Ishikawa (cell line): ENCODE results near the gene MAP2K3.

Source experiments
- CEBPB ChIP-seq: IDR thresholded peaks from 2 replicates; pipeline ENCODE4 v1.6.1; 2012
- CREB1 ChIP-seq: IDR thresholded peaks from 2 replicates; pipeline ENCODE4 v1.6.1; 2012; ENCODE audit warnings: low read depth
- EGR1 ChIP-seq: IDR thresholded peaks from 2 replicates; pipeline ENCODE4 v1.6.1; 2012
- EP300 ChIP-seq: IDR thresholded peaks from 2 replicates; pipeline ENCODE4 v1.6.1; 2012; ENCODE audit warnings: borderline replicate concordance
- FOXM1 ChIP-seq: IDR thresholded peaks from 2 replicates; pipeline ENCODE4 v1.6.1; 2012; ENCODE audit warnings: low read depth, borderline replicate concordance
- MAX ChIP-seq: IDR thresholded peaks from 2 replicates; pipeline ENCODE4 v1.6.1; 2012
- NFIC ChIP-seq: IDR thresholded peaks from 2 replicates; pipeline ENCODE4 v1.6.1; 2012
- RAD21 ChIP-seq: IDR thresholded peaks from 2 replicates; pipeline ENCODE4 v1.6.1; 2012; ENCODE audit warnings: low read depth
- TAF1 ChIP-seq: IDR thresholded peaks from 2 replicates; pipeline ENCODE4 v1.6.1; 2012; ENCODE audit warnings: low read depth, mild to moderate bottlenecking
- TCF12 ChIP-seq: IDR thresholded peaks from 2 replicates; pipeline ENCODE4 v1.6.1; 2012; ENCODE audit warnings: low read depth
- TEAD4 ChIP-seq: IDR thresholded peaks from 2 replicates; pipeline ENCODE4 v1.6.1; 2012
- YY1 ChIP-seq: IDR thresholded peaks from 2 replicates; pipeline ENCODE4 v1.6.1; 2012; ENCODE audit warnings: low read depth
- ZBTB7A ChIP-seq: IDR thresholded peaks from 2 replicates; pipeline ENCODE4 v1.6.1; 2012; ENCODE audit warnings: low read depth
- TF ChIP-seq, protein P1 (sequence below): IDR thresholded peaks from 2 replicates; pipeline ENCODE4 v1.6.1; 2012; ENCODE audit warnings: low read depth, mild to moderate bottlenecking
- TF ChIP-seq, protein P2 (sequence below): IDR thresholded peaks from 2 replicates; pipeline ENCODE4 v1.6.1; 2012

The MAP2K3 gene

DNA sequence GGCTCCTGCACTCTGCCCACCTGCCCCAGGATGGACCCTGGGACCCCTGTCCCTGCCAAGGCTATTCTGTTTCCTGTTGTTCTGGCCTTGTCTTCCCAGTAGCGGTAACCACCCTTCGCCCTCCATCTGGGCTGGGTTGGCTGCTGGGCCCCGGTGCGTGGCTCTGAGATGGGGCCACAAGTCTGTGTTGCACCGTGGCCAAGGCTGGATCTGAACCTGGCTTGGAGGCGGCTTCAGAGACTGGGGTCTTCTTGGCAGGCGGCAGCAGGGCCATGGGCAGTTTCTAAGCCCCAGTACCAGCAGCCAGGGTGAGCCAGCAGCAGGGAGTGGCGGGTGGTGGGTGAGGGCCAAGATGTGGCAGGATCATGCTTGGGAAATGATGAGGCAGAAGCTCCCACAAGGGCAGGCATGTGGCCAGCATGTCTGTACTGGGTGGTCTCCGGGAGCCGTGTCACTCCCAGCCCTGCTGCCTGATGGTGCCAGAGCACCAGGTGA, 12.6 kb downstream of the MAP2K3 start:
- no peak for TF ChIP-seq CEBPB
- TF ChIP-seq, protein P1, sequence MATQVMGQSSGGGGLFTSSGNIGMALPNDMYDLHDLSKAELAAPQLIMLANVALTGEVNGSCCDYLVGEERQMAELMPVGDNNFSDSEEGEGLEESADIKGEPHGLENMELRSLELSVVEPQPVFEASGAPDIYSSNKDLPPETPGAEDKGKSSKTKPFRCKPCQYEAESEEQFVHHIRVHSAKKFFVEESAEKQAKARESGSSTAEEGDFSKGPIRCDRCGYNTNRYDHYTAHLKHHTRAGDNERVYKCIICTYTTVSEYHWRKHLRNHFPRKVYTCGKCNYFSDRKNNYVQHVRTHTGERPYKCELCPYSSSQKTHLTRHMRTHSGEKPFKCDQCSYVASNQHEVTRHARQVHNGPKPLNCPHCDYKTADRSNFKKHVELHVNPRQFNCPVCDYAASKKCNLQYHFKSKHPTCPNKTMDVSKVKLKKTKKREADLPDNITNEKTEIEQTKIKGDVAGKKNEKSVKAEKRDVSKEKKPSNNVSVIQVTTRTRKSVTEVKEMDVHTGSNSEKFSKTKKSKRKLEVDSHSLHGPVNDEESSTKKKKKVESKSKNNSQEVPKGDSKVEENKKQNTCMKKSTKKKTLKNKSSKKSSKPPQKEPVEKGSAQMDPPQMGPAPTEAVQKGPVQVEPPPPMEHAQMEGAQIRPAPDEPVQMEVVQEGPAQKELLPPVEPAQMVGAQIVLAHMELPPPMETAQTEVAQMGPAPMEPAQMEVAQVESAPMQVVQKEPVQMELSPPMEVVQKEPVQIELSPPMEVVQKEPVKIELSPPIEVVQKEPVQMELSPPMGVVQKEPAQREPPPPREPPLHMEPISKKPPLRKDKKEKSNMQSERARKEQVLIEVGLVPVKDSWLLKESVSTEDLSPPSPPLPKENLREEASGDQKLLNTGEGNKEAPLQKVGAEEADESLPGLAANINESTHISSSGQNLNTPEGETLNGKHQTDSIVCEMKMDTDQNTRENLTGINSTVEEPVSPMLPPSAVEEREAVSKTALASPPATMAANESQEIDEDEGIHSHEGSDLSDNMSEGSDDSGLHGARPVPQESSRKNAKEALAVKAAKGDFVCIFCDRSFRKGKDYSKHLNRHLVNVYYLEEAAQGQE: no peak
- no peak for TF ChIP-seq EP300

DNA sequence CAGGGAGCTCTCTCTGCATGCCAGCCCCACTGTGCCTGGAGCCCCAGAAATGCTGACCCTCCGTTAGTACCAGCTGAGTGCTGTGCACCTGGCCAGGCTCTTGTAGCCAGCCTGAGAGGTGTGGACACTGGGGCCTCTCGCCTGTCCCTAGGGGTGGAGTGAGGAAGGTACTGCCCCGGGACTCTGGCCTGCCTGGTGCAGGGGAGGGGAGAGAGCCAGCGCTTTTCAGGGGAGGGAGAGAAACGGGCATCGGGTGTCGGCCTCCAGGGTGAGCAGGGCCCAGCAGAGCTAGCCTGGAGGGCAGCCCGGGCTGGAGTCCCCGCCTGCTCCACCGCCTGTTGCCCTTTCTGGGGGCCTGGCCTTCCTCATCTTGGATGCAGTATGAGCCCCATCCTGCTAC, 13.1 kb downstream of the MAP2K3 start:
- TF ChIP-seq TAF1 (no peak), TCF12 (no peak), CREB1 (no peak), FOXM1 (no peak), TEAD4 (no peak), EGR1 (no peak), RAD21 (no peak), CEBPB (no peak)
- TF ChIP-seq, protein P1: no peak

- TF ChIP-seq NFIC (no peak), CEBPB (no peak), TAF1 (no peak), MAX (no peak)
Observed at GRCh38 chr17:21298056-21298982, 13.8 kb downstream of the MAP2K3 start.

DNA sequence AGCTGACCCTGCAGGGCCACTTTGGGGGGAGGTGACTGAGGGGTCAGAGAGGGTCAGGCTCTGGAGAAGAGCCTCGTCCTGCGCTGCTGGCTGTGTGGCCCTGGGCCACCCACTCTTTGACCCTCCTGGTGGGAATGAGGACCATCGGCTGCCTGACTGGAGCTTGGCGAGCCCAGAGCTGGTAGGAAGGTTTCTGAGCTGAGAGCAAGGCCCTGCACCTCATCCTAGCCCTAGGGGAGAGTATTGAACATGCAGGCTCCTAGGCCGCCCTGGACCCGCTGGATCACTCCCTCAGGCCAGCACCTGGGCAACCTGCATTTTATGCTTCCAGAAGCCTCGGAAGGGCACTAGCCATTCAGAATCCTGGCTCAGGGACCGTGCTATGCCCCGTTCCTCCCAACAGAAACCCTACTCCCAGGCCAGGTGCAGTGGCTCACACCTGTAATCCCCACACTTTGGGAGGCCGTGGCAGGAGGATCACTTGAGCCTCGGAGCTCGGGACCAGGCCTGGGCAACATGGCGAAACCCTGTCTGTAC, 14.5 kb downstream of the MAP2K3 start:
- TF ChIP-seq ZBTB7A: no peak

DNA sequence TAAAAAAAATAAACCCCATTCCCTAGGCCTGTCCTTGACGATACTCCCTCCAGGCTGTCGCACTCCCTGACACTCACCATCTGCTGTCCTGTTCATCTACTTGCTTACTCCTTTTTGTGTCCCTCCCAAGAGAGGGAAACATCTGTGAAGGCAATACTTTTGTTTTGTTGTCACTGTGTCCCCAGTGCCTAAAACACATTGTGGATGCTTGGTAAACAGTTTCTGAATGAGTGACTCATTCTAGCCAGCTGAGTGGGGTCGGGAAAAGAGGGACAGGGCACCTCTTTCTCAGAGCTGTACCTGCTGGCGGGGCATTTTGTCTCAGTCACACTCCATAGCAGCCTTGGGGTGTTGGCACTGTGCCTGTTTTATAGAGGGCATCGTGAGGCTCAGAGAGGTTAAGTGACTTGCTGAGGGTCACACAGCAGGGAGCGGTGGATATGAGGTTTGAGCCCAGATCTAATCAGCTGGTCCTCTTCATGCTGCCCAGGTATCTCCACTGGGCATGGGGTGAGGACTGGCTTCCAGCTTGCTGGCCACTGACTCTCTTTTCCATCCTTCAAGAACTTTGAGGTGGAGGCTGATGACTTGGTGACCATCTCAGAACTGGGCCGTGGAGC, 15.6 kb downstream of the MAP2K3 start:
- TF ChIP-seq NFIC (no peak), TEAD4 (no peak), YY1 (no peak), EP300 (no peak), EGR1 (no peak)

DNA sequence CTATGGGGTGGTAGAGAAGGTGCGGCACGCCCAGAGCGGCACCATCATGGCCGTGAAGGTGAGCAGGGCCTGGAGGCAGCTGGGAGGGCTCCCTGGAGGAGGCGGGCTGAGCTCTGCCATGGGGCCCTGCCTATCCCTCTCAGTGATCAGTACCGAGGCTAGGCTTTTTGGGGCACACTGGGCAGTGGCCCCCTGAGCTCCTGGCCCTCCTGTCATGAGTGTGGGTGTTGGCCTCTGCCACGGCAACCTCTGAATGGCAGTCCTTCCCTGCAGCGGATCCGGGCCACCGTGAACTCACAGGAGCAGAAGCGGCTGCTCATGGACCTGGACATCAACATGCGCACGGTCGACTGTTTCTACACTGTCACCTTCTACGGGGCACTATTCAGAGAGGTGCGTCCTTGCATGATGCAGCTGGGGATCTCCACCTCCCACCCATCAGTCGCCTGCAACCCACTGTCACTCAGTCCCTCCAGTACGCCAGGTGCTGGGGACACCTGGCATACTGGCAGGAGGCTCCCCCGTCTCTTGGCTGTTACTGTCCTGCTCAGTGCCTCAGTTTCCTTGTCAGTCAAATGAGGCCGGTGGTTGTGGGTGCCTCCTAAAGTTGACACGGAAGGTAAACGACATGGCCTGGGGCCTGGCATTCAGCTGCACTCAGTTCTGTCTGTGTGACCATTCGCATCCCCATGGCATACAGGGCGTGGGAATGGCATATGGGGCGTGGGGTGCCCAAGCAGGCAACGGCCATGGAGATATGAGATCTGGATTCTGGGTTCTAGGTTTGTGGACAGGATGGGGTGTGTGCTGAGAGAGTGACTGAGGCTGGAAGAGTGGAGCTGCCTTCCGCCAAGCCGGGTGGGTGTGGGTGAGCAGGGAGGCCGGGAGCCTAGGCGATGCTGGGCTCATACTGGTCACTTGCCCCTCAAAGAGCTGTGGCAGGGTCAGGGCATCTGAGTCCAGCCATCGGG, 16.4 kb downstream of the MAP2K3 start:
- TF ChIP-seq TCF12 (no peak), TAF1 (no peak), CREB1 (no peak), NFIC (no peak), TEAD4 (no peak), MAX (no peak), FOXM1 (no peak), CEBPB (no peak), EGR1 (no peak)
- TF ChIP-seq, protein P2, sequence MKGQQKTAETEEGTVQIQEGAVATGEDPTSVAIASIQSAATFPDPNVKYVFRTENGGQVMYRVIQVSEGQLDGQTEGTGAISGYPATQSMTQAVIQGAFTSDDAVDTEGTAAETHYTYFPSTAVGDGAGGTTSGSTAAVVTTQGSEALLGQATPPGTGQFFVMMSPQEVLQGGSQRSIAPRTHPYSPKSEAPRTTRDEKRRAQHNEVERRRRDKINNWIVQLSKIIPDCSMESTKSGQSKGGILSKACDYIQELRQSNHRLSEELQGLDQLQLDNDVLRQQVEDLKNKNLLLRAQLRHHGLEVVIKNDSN: no peak
- TF ChIP-seq, protein P1: no peak
